Inflammatory macrophage treated with lipopolysaccharide for 4 hours (primary cell): ENCODE data around the gene ASPA.
"Not testable (repeated sequence)": the region's sequence is repeated elsewhere in the genome, so short reads cannot be mapped to it uniquely, and the experiment has no call there.

Source experiments
- DNase-seq: peaks from one replicate; pipeline ENCODE4 v3.0.0-alpha.2; 2020

ASPA gene

DNA sequence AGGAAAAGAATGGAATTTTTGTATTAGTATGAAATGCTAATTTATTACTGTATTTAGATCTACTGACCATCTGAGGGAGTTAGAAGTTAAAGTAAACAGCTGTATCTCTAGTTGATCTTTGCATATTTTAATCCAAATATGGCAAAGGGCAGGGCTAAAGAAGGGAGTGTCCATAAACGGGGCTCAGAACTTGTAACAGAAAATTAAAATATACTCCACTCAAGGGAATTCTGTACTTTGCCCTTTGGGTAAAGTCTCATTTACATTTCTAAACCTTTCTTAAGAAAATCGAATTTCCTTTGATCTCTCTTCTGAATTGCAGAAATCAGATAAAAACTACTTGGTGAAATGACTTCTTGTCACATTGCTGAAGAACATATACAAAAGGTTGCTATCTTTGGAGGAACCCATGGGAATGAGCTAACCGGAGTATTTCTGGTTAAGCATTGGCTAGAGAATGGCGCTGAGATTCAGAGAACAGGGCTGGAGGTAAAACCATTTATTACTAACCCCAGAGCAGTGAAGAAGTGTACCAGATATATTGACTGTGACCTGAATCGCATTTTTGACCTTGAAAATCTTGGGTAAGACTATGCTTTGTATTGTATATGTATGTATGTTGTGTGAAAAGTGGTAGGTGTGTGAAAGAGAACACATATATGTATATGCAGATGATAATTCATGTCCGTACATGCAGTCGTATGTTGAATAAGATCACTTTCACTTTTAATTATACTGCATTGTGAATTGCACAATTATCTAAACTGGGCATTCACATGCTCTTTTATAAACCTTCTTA, at the start of gene ASPA:
TSS of gene ASPA (plus strand) at position 186 of the 799 bp plus-strand sequence. CDS start at position 349, 163 bp downstream.
- DNase-seq: peak; percentile 1

DNA sequence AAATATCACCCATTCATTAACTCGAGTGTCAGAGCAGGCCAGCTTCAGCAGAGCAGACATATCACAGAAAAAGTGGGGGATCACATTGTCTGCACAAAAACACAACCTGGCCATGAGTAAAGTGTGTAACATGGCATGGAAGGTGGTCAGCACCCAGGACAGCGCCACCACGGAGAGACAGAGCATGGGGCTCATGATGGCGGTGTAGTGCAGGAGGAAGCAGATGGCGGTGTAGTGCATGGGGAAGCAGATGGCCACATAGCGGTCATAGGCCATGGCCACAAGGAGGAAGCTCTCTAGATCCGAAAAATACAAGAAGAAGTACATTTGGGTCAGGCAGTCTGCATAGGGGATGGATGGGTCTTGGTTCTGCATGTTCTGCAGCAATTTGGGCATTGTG, 42.6 kb upstream of the ASPA start:
- DNase-seq: peak; percentile 20

DNA sequence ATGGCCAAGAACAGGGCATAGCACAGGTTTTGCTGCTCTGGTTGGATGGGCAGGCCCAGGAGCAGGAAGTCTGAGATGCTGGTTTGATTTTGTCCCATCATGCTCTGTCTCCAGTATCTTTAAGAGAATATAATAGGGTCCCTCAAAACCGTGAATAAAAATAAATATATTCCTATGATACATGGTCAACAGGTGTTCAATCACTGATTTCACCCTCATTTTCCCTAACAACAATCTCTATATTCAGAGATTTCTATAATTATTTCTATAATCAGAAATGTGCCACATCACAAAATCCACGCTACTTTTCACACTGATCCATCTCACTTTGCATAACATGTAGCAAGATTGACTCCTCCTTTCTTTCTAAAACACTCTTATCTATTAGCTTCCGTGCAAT, 42.1 kb upstream of the ASPA start, which contains the start of gene OR1E2:
TSS of gene OR1E2 (minus strand) at position 101 of the 400 bp plus-strand sequence. CDS start at position 101, 0 bp downstream.
- no peak for DNase-seq

DNA sequence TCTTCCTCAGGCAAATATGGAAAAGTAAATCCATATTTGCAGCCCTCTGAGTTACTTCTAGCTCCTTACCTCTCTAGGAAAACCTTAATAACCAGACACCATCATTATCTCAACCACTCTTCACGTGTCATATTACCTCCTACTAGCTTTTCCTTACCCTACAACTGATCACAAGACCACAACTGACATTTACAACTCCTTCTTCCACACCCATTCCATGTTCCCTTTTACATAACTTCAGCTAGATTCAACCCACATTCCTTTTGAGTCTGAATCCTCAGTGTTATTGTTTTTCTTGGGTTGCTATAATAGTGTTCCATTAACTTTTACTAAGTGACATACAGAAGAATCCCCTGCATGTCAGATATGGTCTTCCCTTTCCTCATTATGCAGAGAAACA, 37.4 kb upstream of the ASPA start:
- DNase-seq: no peak

DNA sequence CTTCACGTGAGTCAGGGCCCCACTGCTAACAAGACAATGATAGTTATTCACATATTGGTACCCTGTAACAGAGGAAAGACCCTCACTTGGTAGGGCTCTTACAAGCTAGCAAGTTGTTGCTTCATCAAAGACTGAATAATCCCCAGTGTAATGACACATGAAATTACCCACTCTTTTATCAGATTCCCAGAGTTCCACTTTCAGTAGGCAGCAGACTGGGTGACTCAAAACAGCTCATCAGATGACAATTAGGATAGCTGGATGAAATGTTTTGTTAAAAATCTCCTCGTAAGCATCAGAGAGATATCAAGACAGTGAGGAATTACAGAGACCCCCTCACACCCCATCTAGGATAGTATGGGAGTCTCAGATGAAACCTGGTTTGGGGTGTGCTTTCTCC, 35.3 kb upstream of the ASPA start:
- no peak for DNase-seq

DNA sequence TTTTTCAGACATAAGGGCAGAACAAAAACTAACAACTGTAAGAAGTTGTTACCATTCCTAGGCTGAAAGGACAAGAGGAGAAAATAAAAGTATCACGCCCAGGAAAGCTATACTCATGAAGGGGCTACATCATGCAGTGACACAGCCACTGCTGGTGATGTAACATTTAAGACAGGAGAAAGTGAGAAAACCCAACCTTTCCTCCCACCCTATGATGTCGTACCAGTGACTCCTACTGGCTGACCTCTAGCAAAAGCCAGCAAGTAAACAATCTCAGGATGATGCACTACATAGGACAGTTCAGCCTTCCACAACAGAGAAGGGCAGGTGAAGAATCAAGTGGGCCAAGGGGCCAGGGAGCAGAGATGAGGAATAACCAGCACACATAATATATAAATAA, 28.2 kb upstream of the ASPA start:
- DNase-seq: peak; percentile 35

DNA sequence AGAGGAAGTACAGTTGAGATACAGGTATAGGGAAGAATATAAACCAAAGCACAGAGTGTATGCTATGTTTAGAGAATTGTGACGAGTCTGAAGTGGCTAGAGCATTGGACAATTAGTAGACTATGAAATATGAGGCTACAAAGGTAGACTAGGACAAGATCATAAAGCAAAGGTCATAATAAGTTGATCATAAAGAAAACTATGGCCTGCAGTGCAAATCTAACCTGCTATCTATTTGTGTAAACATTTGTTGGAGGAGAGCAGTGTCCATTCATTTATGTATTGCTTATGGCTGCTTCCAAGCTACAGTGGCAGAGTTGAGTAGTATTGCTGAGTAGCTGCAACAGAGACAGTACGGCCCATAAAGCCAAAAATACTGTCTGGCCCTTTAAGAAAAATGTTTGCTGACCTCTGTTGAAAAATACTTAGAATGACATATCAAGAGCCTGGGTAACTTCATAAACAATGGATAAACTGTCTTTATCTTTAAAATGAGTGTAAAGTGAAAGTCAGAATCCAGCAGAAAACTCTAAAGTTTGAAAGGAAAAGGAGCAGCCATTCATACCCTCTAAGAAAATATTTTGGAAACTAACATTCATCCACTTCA, 27.6 kb upstream of the ASPA start:
- DNase-seq: no peak

DNA sequence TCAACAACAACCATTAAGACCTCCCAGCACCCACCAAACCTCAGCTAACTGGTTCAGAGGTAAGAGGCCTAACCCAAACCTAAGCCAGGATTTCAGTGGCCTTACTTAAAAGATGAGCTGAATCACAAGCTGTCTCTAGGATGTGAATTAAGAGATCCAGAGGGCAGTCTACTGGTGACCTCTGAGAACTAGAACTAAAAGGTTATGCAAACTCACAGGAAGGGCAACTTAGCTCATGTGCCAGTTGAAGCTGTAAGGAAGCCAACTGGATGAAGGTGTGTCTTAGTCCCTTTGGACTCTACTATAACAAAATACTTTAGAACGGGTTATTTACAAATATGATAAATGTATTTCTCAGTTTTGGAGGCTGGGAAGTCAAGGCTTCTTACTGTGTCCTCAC, 9.4 kb upstream of the ASPA start:
- DNase-seq: not testable (repeated sequence)

DNA sequence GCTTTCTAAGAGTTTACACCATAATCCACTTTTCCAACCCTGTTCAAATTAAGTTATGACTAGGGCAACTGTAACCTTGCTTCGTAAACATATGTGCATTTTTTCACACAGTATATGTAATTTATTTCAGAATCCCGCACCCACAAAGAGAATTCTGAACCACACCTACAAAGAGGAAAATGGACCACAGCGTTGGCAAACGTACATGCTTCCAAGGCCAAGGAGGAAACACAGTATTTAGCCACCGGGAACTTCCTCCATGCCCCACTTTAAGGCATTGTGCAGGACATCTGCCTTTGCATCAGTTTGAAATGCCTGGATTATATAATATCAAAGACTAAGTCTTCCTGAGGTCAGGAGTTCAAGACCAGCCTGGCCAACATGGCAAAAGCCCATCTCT, 6.3 kb upstream of the ASPA start:
- DNase-seq: no peak

- no peak for DNase-seq
Measured at GRCh38 chr17:3471599-3471998, 4.2 kb upstream of the ASPA start, which contains the start of gene SPATA22. Gene SPATA22, minus strand, starts transcription at chr17:3471819. Its CDS starts 2,494 bp downstream, at chr17:3469325.

- DNase-seq: no peak
Measured at GRCh38 chr17:3472137-3472536, 3.7 kb upstream of the ASPA start.

- DNase-seq: no peak
Measured at GRCh38 chr17:3474212-3474611, 1.6 kb upstream of the ASPA start.

DNA sequence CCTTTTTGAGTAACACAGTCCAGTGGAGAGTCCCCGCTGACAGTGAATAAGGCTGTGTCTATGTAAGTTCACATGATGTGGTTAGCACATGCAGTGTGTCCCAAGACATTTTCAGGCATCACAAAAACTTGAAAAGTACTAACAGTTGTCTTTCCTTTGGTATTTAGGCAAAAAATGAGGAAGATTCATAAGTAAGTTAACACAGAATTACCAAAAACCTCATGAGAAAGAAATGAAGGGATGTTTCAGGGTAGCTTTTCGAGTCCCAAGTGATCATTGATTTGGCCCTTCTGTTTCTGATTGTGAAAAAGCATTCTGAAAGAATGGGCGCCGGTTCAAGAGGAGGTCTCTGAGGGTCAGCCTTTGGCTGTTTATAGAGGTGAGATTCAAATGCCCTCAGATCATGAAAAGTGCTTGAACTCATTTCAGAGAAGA, 529 bp upstream of the ASPA start:
- no peak for DNase-seq

DNA sequence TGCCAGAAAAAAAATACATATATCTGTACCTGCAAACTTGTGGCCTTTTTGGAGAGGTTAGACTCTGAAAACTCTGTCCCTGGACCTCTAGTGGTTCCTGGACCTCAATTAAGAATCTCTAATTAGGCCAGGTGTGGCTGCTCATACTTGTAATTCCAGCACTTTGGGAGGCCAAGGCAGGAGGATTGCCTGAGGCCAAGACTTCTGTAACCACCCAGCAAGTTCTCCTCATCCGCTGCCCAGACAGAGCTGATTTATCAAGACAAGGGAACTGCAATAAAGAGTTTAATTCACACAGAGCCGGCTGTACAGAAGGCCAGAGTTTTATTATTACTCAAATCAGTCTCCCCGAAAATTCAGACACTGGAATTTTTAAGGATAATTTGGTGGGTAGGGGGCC, 4.2 kb downstream of the ASPA start:
- no peak for DNase-seq

GRCh38 chr17:3482852-3483251, 7.1 kb downstream of the ASPA start:
- DNase-seq: no peak

DNA sequence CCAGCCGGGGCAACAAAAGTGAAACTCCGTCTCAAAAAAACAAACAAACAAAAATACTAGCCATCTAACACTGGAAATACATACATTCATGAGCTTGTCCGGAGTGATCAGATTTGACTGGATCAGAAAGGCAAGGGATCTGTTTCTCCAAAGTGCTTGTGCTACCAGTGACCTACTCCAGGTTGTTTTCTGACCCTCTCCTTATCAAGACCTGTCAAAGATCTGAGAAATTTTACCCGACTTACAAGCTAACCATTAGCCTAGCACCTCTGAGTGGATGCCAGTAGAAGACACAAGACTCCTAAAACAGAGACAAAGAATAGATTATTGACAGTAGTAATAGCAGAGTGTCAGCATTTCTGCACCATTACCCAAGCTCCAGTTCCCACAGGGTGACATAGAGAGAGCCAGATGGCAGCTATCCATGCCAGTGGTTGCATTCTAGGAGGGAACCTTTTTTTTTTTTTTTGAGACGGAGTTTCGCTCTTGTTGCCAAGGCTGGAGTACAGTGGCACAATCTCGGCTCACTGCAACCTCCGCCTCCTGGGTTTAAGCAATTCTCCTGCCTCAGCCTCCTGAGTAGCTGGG, 9.8 kb downstream of the ASPA start:
- no peak for DNase-seq

- no peak for DNase-seq
Measured at GRCh38 chr17:3497101-3497500, 21.3 kb downstream of the ASPA start.

GRCh38 chr17:3501344-3501743, 25.5 kb downstream of the ASPA start:
- DNase-seq: no peak

GRCh38 chr17:3502466-3502865, 26.7 kb downstream of the ASPA start:
- DNase-seq: peak; percentile 1

GRCh38 chr17:3503285-3503684, 27.5 kb downstream of the ASPA start:
- no peak for DNase-seq

DNA sequence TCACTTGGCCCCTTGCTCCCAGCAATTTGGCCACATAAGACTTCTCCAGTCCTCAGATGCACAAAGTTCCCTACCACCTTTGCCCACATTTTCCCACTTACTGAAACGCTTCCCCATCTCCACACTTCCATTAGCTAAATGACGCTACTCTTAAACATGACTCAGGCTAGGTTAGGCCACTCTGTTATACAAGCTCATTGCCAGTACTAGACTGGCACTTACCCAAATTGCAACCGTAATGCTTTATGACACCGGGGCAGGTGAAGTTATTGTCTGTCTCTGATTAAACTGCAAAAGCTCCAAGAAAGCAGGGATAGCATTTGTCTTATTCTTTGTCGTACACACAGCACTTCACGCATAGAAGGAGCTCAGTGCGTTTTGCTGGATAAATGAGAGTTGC, 29.2 kb downstream of the ASPA start:
- no peak for DNase-seq

DNA sequence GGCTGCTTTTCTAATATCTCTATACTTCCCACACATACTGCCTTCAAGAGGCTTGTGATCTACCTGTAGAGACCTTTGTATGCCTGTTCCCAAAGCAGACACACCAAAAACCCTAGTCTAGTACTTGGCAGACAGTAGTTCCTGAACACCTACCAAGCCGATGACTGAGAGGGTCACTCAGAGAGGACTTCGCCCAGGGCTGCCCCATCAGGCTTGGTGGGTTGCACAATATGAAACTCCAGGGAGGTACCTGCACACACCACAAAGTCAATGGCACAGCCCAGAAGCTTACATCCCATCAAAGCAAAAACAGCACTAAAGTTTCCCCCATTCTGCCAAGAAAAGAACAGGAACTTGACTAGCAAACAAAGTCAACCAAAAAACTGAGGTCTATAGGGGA, 30.3 kb downstream of the ASPA start:
- DNase-seq: no peak

DNA sequence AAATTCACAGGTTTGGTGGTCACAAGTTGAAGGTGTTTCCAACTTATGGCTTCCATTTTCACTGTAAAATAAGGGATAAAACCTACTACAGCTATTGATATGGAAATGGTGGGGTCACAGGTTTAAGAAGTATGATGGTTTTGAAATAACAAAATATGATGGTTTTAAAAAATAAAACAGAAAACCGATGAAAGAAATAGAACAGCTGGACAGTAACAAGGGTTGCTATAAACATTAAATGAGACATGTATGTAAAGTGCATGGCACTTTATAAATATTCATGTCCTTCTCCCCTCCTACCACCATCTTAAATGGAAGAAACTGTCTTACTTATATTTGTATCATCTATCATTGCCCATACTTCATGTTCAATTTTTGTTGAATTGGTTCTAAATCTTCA, 31.3 kb downstream of the ASPA start:
- no peak for DNase-seq

DNA sequence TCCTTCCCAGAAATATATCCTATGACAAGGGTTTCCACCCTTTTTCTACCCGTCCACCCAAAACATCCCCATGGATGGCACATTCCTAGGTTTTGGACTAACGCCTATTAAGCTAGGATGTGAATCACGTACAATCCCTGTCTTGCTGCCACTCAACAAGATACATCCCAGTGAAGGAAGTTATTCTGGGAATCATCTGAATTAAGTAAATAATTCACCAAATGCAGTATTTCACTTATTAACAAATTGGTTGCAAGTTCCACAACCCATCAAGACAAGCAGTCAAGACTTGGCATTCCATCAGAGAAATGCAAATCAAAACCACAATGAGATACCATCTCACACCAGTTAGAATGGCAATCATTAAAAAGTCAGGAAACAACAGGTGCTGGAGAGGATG, 32.1 kb downstream of the ASPA start:
- DNase-seq: no peak
